ENCODE results near the gene EFCAB8.
"Not testable (repeated sequence)": the region's sequence is repeated elsewhere in the genome, so short reads cannot be mapped to it uniquely, and the experiment has no call there.

EFCAB8 gene

GRCh38 chr20:32887492-32887891, 28.8 kb downstream of the EFCAB8 start:
- no peak for DNase-seq (ENCODE audit: low read depth in 2 of 2, low spot score in 1 of 2)

GRCh38 chr20:32888636-32889035, 29.9 kb downstream of the EFCAB8 start:
- no peak for DNase-seq (ENCODE audit: low read depth in 2 of 2, low spot score in 1 of 2)

GRCh38 chr20:32889281-32889680, 30.6 kb downstream of the EFCAB8 start:
- DNase-seq (ENCODE audit: low read depth in 2 of 2, low spot score in 1 of 2) = no peak

GRCh38 chr20:32891491-32891890, 32.8 kb downstream of the EFCAB8 start:
- DNase-seq (ENCODE audit: low read depth in 2 of 2, low spot score in 1 of 2) = no peak

GRCh38 chr20:32891926-32892660, 33.4 kb downstream of the EFCAB8 start:
- no peak for DNase-seq (ENCODE audit: low read depth in 2 of 2, low spot score in 1 of 2)

- no peak for DNase-seq (ENCODE audit: low read depth in 2 of 2, low spot score in 1 of 2)
These were observed 34.7 kb downstream of the EFCAB8 start for GRCh38 chr20:32893263-32894025.

- DNase-seq (ENCODE audit: low read depth in 2 of 2, low spot score in 1 of 2) = no peak
These were observed 35.3 kb downstream of the EFCAB8 start for GRCh38 chr20:32894026-32894483.

- DNase-seq (ENCODE audit: low read depth in 2 of 2, low spot score in 1 of 2) = no peak
These were observed 36.1 kb downstream of the EFCAB8 start for GRCh38 chr20:32894711-32895355.

GRCh38 chr20:32896521-32897280, 38.0 kb downstream of the EFCAB8 start:
- DNase-seq (ENCODE audit: low read depth in 2 of 2, low spot score in 1 of 2) = no peak

GRCh38 chr20:32898729-32899128, 40.0 kb downstream of the EFCAB8 start:
- no peak for DNase-seq (ENCODE audit: low read depth in 2 of 2, low spot score in 1 of 2)

GRCh38 chr20:32902456-32903420, 44.0 kb downstream of the EFCAB8 start:
- peak; percentile 35 to 56 for DNase-seq (ENCODE audit: low read depth in 2 of 2, low spot score in 1 of 2)

- DNase-seq (ENCODE audit: low read depth in 2 of 2, low spot score in 1 of 2) = no peak
These were observed 45.0 kb downstream of the EFCAB8 start for GRCh38 chr20:32903666-32904175.

GRCh38 chr20:32904678-32905077, 46.0 kb downstream of the EFCAB8 start:
- not testable (repeated sequence) for DNase-seq (ENCODE audit: low read depth in 2 of 2, low spot score in 1 of 2)

- DNase-seq (ENCODE audit: low read depth in 2 of 2, low spot score in 1 of 2) = no peak
These were observed 47.5 kb downstream of the EFCAB8 start for GRCh38 chr20:32906200-32906599.

- no peak for DNase-seq (ENCODE audit: low read depth in 2 of 2, low spot score in 1 of 2)
These were observed 48.3 kb downstream of the EFCAB8 start for GRCh38 chr20:32906871-32907495.

GRCh38 chr20:32907886-32908285, 49.2 kb downstream of the EFCAB8 start:
- DNase-seq (ENCODE audit: low read depth in 2 of 2, low spot score in 1 of 2) = no peak

GRCh38 chr20:32908334-32909292, 49.9 kb downstream of the EFCAB8 start:
- no peak for DNase-seq (ENCODE audit: low read depth in 2 of 2, low spot score in 1 of 2)

GRCh38 chr20:32909451-32909850, 50.7 kb downstream of the EFCAB8 start:
- no peak for DNase-seq (ENCODE audit: low read depth in 2 of 2, low spot score in 1 of 2)

Measured in stimulated activated CD8-positive, alpha-beta memory T cell treated with anti-CD3 and anti-CD28 coated beads, Interleukin-4, amount 100 ng/mL, for 1 hour (primary cell).